ENCODE data around the gene EPB41L2.
"Not testable (repeated sequence)": the region's sequence is repeated elsewhere in the genome, so short reads cannot be mapped to it uniquely, and the experiment has no call there.

Gene EPB41L2

GRCh38 chr6:130801368-130801767 lies 261.7 kb downstream of the EPB41L2 start:
- H3K4me3 ChIP-seq (ENCODE audit: low read depth, low read length); H3K27ac ChIP-seq (ENCODE audit: low read depth, low read length): not testable (repeated sequence)

GRCh38 chr6:130797061-130797460 lies 266.0 kb downstream of the EPB41L2 start:
- no peak overlapping the region for H3K27ac ChIP-seq (ENCODE audit: low read depth, low read length)
- no peak overlapping the region for H3K4me3 ChIP-seq (ENCODE audit: low read depth, low read length)
- no peaks in the 10 kb centered on the region for H3K27me3 ChIP-seq (ENCODE audit: insufficient read depth, low read length)
- no peaks in the 10 kb centered on the region for H3K36me3 ChIP-seq (ENCODE audit: insufficient read depth, low read length)
- no peaks in the 10 kb centered on the region for H3K79me2 ChIP-seq (ENCODE audit: control insufficient read depth, insufficient read depth, low read length, unreplicated experiment)
- no peak overlapping the region for H2AFZ ChIP-seq (ENCODE audit: low read length, unreplicated experiment)
- peaks cover 9% of the 10 kb centered on the region for H3K4me1 ChIP-seq (ENCODE audit: control insufficient read depth, insufficient read depth, low read length, unreplicated experiment)

More at GRCh38 chr6:130801368-130801767, 261.7 kb downstream of the EPB41L2 start:
- not testable (repeated sequence) for H3K79me2 ChIP-seq (ENCODE audit: control insufficient read depth, insufficient read depth, low read length, unreplicated experiment); H3K36me3 ChIP-seq (ENCODE audit: insufficient read depth, low read length); H2AFZ ChIP-seq (ENCODE audit: low read length, unreplicated experiment); H3K27me3 ChIP-seq (ENCODE audit: insufficient read depth, low read length); H3K4me1 ChIP-seq (ENCODE audit: control insufficient read depth, insufficient read depth, low read length, unreplicated experiment)

GRCh38 chr6:130796313-130796905 lies 266.6 kb downstream of the EPB41L2 start:
- Histone ChIP-seq H3K27ac (ENCODE audit: low read depth, low read length) (no peak overlapping the region), H3K27me3 (ENCODE audit: insufficient read depth, low read length) (no peaks in the 10 kb centered on the region), H3K79me2 (ENCODE audit: control insufficient read depth, insufficient read depth, low read length, unreplicated experiment) (no peaks in the 10 kb centered on the region), H3K4me1 (ENCODE audit: control insufficient read depth, insufficient read depth, low read length, unreplicated experiment) (peaks cover 9% of the 10 kb centered on the region), H3K4me3 (ENCODE audit: low read depth, low read length) (no peak overlapping the region), H3K36me3 (ENCODE audit: insufficient read depth, low read length) (no peaks in the 10 kb centered on the region), H2AFZ (ENCODE audit: low read length, unreplicated experiment) (no peak overlapping the region)

GRCh38 chr6:130794738-130795137 lies 268.3 kb downstream of the EPB41L2 start:
- Histone ChIP-seq H3K4me1 (ENCODE audit: control insufficient read depth, insufficient read depth, low read length, unreplicated experiment) (peaks cover 9% of the 10 kb centered on the region), H3K27me3 (ENCODE audit: insufficient read depth, low read length) (no peaks in the 10 kb centered on the region), H3K4me3 (ENCODE audit: low read depth, low read length) (no peak overlapping the region), H2AFZ (ENCODE audit: low read length, unreplicated experiment) (no peak overlapping the region), H3K36me3 (ENCODE audit: insufficient read depth, low read length) (no peaks in the 10 kb centered on the region), H3K79me2 (ENCODE audit: control insufficient read depth, insufficient read depth, low read length, unreplicated experiment) (no peaks in the 10 kb centered on the region), H3K27ac (ENCODE audit: low read depth, low read length) (no peak overlapping the region)

GRCh38 chr6:130794010-130794697 lies 268.9 kb downstream of the EPB41L2 start:
- H3K4me1 ChIP-seq (ENCODE audit: control insufficient read depth, insufficient read depth, low read length, unreplicated experiment) = peaks cover 9% of the 10 kb centered on the region
- H3K27me3 ChIP-seq (ENCODE audit: insufficient read depth, low read length) = no peaks in the 10 kb centered on the region
- H2AFZ ChIP-seq (ENCODE audit: low read length, unreplicated experiment) = no peak overlapping the region
- H3K4me3 ChIP-seq (ENCODE audit: low read depth, low read length) = no peak overlapping the region
- H3K27ac ChIP-seq (ENCODE audit: low read depth, low read length) = no peak overlapping the region
- H3K79me2 ChIP-seq (ENCODE audit: control insufficient read depth, insufficient read depth, low read length, unreplicated experiment) = no peaks in the 10 kb centered on the region
- no peaks in the 10 kb centered on the region for H3K36me3 ChIP-seq (ENCODE audit: insufficient read depth, low read length)

Measured in ACC112 (cell line).